Upper lobe of right lung (tissue), 1 donor: ENCODE data around the gene MYO18B. TPM values are rescaled to one million over a fixed set of nuclear protein-coding genes. Genes with fewer than 3 reads are reported as not detected.

Experiments used
- ATAC-seq: fragments of 200-7000 bp; cut with Tn5 transposase; one replicate; pipeline ENCODE4 v1.9.1; 2020; ENCODE audit warnings: mild to moderate bottlenecking, moderate library complexity
- DNase-seq: peaks from one replicate; pipeline ENCODE4 v3.0.0-alpha.2; 2020
- H3K27ac ChIP-seq: fragments of 200-600 bp; one replicate; pipeline ENCODE4 v1.8.0; 2022
- H3K27me3 ChIP-seq: fragments of 200-600 bp; one replicate; pipeline ENCODE4 v1.8.0; 2022; ENCODE audit warnings: mild to moderate bottlenecking
- H3K36me3 ChIP-seq: fragments of 200-600 bp; one replicate; pipeline ENCODE4 v1.8.0; 2022
- H3K4me1 ChIP-seq: fragments of 200-600 bp; one replicate; pipeline ENCODE4 v1.8.0; 2022
- H3K4me3 ChIP-seq: fragments of 200-600 bp; one replicate; pipeline ENCODE4 v1.8.0; 2022; ENCODE audit warnings: mild to moderate bottlenecking
- H3K9me3 ChIP-seq: fragments of 200-600 bp; one replicate; pipeline ENCODE4 v1.8.0; 2022
- intact Hi-C: fragments of 100-400 bp; cut with DNase I; formaldehyde crosslinking; loops from one replicate; pipeline ENCODE4 v1.11.0; 2022
- total RNA-seq: library from RNA; stranded (reverse); fragmentation: NEBNext Ultra II Directional; extraction: Animal tissue kit (Norgen Biotek cat#: 25700); gene quantifications from one replicate; pipeline ENCODE4 v1.2.1, GENCODE V29; 2021
- TF ChIP-seq, protein P1 (sequence below): fragments of 200-600 bp; IDR thresholded peaks from one replicate; pipeline ENCODE4 v1.8.0; 2022; ENCODE audit warnings: antibody characterized with exemption
- donor health status: DM: no; HTN: yes; CAD: no; lungs with severe emphysema.

The MYO18B gene
- total RNA-seq, 1 donor from 2014 or later = 0.14 TPM

DNA sequence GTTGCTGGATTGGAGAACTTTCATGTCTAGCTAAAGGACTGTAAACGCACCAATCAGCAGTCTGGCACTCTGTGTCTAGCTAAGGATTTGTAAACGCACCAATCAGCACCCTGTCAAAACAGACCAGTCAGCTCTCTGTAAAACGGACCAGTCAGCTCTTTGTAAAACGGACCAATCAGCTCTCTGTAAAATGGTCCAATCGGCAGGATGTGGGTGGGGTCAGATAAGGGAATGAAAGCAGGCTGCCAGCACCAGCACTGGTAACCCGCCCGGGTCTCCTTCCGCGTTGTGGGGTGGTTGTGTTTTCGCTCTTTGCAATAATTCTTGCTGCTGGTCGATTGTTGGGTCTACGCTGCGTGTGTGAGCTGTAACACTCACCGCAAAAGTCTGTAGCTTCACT lies 11.3 kb downstream of the MYO18B start:
- intact Hi-C loops = no loop called here
- TF ChIP-seq, protein P1, sequence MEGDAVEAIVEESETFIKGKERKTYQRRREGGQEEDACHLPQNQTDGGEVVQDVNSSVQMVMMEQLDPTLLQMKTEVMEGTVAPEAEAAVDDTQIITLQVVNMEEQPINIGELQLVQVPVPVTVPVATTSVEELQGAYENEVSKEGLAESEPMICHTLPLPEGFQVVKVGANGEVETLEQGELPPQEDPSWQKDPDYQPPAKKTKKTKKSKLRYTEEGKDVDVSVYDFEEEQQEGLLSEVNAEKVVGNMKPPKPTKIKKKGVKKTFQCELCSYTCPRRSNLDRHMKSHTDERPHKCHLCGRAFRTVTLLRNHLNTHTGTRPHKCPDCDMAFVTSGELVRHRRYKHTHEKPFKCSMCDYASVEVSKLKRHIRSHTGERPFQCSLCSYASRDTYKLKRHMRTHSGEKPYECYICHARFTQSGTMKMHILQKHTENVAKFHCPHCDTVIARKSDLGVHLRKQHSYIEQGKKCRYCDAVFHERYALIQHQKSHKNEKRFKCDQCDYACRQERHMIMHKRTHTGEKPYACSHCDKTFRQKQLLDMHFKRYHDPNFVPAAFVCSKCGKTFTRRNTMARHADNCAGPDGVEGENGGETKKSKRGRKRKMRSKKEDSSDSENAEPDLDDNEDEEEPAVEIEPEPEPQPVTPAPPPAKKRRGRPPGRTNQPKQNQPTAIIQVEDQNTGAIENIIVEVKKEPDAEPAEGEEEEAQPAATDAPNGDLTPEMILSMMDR = no peak
- Histone ChIP-seq H3K4me3 (no peak overlapping the region), H3K4me1 (no peaks in the 10 kb centered on the region), H3K27me3 (no peaks in the 10 kb centered on the region), H3K36me3 (no peaks in the 10 kb centered on the region), H3K27ac (no peak overlapping the region), H3K9me3 (no peaks in the 10 kb centered on the region)
- DNase-seq (no peak), ATAC-seq (no peak)

DNA sequence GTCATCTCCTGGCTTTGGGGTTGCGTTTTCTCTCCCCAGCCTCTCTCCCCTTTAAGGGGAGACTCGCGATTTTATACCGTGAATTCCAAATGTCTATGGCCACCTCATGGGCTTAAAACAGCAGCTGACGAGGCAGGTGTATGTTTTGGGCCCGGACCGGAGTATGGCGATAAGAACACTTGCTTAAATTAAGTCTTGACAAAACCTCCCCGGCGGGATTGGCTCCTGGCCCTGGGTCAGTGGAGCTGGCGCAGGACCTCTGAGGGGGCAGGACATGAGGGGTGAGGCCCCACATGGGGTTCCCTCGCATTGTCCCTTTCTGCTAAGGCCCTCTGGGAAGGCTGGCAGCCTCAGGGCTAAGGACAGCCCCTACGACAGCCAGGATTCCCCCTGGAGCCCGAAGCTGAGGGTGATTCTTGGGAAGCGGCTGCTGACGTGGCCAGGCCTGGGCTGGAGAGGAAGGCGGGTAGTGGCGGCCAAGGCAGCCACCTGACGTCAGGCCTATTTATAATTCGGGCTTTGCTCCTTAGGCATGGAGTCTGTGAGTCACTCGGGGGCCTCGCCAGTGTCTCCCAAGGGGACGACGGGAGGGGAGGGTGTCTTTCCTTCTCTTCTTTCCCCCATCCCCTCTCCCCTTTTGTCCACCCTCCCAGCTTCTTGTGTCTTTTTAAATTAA lies 12.7 kb downstream of the MYO18B start:
- DNase-seq = no peak
- no peak overlapping the region for H3K27ac ChIP-seq
- no peak overlapping the region for H3K4me3 ChIP-seq
- no peaks in the 10 kb centered on the region for H3K27me3 ChIP-seq
- intact Hi-C loops = no loop called here
- no peaks in the 10 kb centered on the region for H3K9me3 ChIP-seq
- no peaks in the 10 kb centered on the region for H3K36me3 ChIP-seq
- ATAC-seq = peak; percentile 9
- H3K4me1 ChIP-seq = no peaks in the 10 kb centered on the region
- TF ChIP-seq, protein P1 = no peak

DNA sequence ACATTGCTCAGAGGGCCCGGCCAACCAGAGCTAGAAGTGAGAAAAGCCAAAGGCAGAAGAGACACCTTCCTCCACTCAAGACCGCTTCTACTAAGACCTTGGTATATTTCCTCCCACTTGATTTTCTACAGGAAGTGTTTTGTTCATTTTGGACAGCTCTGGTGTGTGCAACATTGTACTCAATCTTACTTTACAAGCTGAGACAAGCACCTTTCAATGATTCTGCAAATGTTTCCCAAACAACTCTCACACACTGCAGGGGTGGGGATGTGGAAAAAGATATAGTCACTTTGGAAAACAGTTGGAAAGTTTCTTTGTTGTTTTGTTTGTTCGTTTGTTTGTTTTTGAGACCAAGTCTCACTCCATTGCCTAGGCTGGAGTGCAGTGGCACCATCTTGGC lies 15.7 kb downstream of the MYO18B start:
- no peak overlapping the region for H3K4me3 ChIP-seq
- DNase-seq (no peak), ATAC-seq (no peak)
- no peaks in the 10 kb centered on the region for H3K9me3 ChIP-seq
- H3K27ac ChIP-seq = no peak overlapping the region
- TF ChIP-seq, protein P1 = no peak
- intact Hi-C loops = no loop called here
- H3K36me3 ChIP-seq = no peaks in the 10 kb centered on the region
- H3K27me3 ChIP-seq = no peaks in the 10 kb centered on the region
- H3K4me1 ChIP-seq = no peaks in the 10 kb centered on the region

DNA sequence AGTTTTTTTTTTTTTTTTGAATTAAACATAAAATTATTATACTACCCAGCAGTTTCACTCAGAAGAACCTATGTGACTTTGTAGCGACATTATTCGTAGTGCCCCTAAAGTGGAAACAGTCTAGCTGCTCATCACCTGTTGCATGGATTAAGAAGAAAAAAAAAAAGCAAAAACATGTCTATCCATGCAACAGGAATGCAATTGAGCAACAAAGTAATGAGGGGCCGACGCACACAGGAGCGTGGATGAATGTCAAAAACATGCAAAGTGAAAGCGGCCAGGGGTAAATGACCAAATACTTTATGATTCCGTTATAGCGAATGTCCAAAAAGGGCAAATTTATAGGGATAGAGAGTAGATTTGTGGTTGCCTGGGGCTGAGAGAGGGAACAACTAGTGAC lies 16.3 kb downstream of the MYO18B start:
- Histone ChIP-seq H3K27me3 (no peaks in the 10 kb centered on the region), H3K9me3 (no peaks in the 10 kb centered on the region), H3K4me3 (no peak overlapping the region), H3K27ac (no peak overlapping the region), H3K4me1 (no peaks in the 10 kb centered on the region), H3K36me3 (no peaks in the 10 kb centered on the region)
- ATAC-seq = no peak
- intact Hi-C loops = no loop called here
- DNase-seq = no peak
- TF ChIP-seq, protein P1 = no peak

DNA sequence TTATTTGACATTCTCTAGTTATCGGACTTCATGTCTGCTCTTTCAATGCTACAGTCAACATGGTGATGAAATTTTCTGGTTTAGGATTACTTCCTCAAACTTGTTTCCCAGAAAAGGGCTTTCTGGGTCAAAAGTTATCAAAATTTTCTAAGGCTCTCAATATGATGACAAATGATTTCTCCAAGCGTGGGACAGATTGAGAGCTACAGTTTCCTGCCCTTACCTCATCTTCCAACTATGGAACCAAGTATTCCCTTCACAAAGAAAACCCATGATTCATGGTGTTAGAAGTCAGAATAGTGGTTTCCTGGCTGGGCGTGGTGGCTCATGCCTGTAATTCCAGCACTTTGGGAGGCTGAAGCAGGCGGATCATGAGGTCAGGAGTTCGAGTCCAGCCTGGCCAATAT lies 17.8 kb downstream of the MYO18B start:
- TF ChIP-seq, protein P1 = no peak
- DNase-seq (no peak), ATAC-seq (peak; percentile 91)
- H3K36me3 ChIP-seq = no peaks in the 10 kb centered on the region
- no peak overlapping the region for H3K4me3 ChIP-seq
- H3K27me3 ChIP-seq = no peaks in the 10 kb centered on the region
- H3K4me1 ChIP-seq = no peaks in the 10 kb centered on the region
- intact Hi-C loops = no loop called here
- no peak overlapping the region for H3K27ac ChIP-seq
- no peaks in the 10 kb centered on the region for H3K9me3 ChIP-seq

DNA sequence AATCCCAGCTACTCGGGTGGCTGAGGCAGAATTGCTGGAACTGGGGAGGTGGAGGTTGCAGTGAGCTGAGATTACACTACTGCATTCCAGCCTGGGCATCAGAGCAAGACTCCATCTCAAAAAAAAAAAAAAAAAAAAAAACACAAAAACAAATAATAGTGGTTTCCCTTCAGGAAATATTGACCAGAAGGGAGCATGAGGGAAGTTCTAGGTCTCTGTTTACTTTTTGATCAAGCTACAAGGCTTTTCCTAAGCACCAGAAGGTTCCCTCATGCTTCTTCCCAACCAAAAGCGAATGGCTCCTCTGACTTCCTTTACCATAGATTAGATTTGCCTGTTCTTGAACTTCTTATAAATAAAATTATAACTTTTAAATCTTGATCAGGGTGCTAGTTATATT lies 18.3 kb downstream of the MYO18B start:
- no peak for DNase-seq
- H3K27ac ChIP-seq = no peak overlapping the region
- ATAC-seq = no peak

More for the DNA sequence above, 18.3 kb downstream of the MYO18B start:
- H3K27me3 ChIP-seq = no peaks in the 10 kb centered on the region
- no peaks in the 10 kb centered on the region for H3K9me3 ChIP-seq
- no peak overlapping the region for H3K4me3 ChIP-seq
- no peaks in the 10 kb centered on the region for H3K36me3 ChIP-seq
- intact Hi-C loops = no loop called here
- TF ChIP-seq, protein P1 = no peak
- H3K4me1 ChIP-seq = no peaks in the 10 kb centered on the region
